H1 (cell line): ENCODE results near the gene CA10. TPM values are rescaled to one million over a fixed set of nuclear protein-coding genes. Genes with fewer than 3 reads are reported as not detected.

Experiments used
- CTCF ChIA-PET: fragments of 300-600 bp; sonication (Branson Sonifier 250); formaldehyde crosslinking; loops from one replicate; lab custom pipeline; 2021; ENCODE audit not compliant: partially characterized antibody; lab: Charles Lee
- POLR2A ChIA-PET: fragments of 300-600 bp; sonication (Branson Sonifier 250); formaldehyde crosslinking; loops from one replicate; lab custom pipeline; 2021; ENCODE audit warnings: inconsistent platforms; ENCODE audit not compliant: partially characterized antibody; lab: Charles Lee
- DNase-seq, 2 experiments: peaks; one replicate each; pipeline versions ENCODE4 v3.0.0 to v3.0.0-alpha.2; 2010 to 2022; ENCODE audit warnings: low spot score in 2 of 2, low read depth in 1 of 2, mixed read lengths in 1 of 2
- FAIRE-seq: peaks from 2 replicates; lab custom pipeline; 2011; peaks lifted over from hg19 to GRCh38; lab: Jason Lieb, UNC
- H2AFZ ChIP-seq: 2 replicates; pipeline ENCODE4 v1.8.1; 2012; ENCODE audit warnings: low read length, inconsistent platforms
- H2AK5ac ChIP-seq: 2 replicates; pipeline ENCODE4 v1.6.1; 2013; ENCODE audit warnings: low read depth, low read length
- H2BK120ac ChIP-seq: replicated peaks from 2 replicates; pipeline ENCODE3; 2013; ENCODE audit warnings: low read depth, low read length, inconsistent platforms
- H2BK12ac ChIP-seq: 2 replicates; pipeline ENCODE4 v1.6.1; 2013; ENCODE audit warnings: low read depth, low read length
- H2BK15ac ChIP-seq: 2 replicates; pipeline ENCODE4 v1.6.1; 2013; ENCODE audit warnings: low read length
- H2BK20ac ChIP-seq: 2 replicates; pipeline ENCODE4 v1.6.1; 2013; ENCODE audit warnings: low read length
- H2BK5ac ChIP-seq: 2 replicates; pipeline ENCODE4 v1.6.1; 2013; ENCODE audit warnings: low read depth, low read length
- H3K14ac ChIP-seq: 2 replicates; pipeline ENCODE4 v1.6.1; 2013; ENCODE audit warnings: inconsistent platforms; ENCODE audit not compliant: insufficient read length
- H3K18ac ChIP-seq: 2 replicates; pipeline ENCODE4 v1.6.1; 2013; ENCODE audit warnings: low read length; ENCODE audit errors: extremely low read depth
- H3K23ac ChIP-seq: 2 replicates; pipeline ENCODE4 v1.6.1; 2013; ENCODE audit warnings: inconsistent platforms; ENCODE audit not compliant: insufficient read length
- H3K23me2 ChIP-seq: 2 replicates; pipeline ENCODE4 v1.6.1; 2013; ENCODE audit warnings: low read depth, low read length
- H3K27ac ChIP-seq: 2 replicates; pipeline ENCODE4 v1.6.1; 2011; ENCODE audit warnings: low read depth, low read length, inconsistent platforms
- H3K27me3 ChIP-seq, 4 experiments: replicated peaks in 1 of 4; 1 replicate in 1 of 4; 2 replicates in 3 of 4; pipeline versions ENCODE4 v1.6.1 to v1.8.1; 2011 to 2013; ENCODE audit warnings: low read length in 3 of 4, mild to moderate bottlenecking in 3 of 4, inconsistent platforms in 2 of 4, mixed read lengths in 2 of 4, moderate library complexity in 1 of 4; ENCODE audit not compliant: control insufficient read depth in 3 of 4, insufficient read depth in 3 of 4; ENCODE audit errors: extremely low read depth in 1 of 4
- H3K36me3 ChIP-seq, 4 experiments: 2 replicates each; pipeline versions ENCODE4 v1.6.1 to v1.8.1; 2011 to 2013; ENCODE audit warnings: mild to moderate bottlenecking in 4 of 4, low read length in 3 of 4, moderate library complexity in 2 of 4, control low read depth in 1 of 4, inconsistent platforms in 1 of 4; ENCODE audit not compliant: insufficient read depth in 4 of 4, control insufficient read depth in 2 of 4
- H3K4ac ChIP-seq: replicated peaks from 2 replicates; pipeline ENCODE3; 2013; ENCODE audit warnings: low read length, low read depth, mixed read lengths, inconsistent platforms; ENCODE audit not compliant: insufficient read length
- H3K4me1 ChIP-seq, 4 experiments: replicated peaks in 1 of 4; 1 replicate in 1 of 4; 2 replicates in 3 of 4; pipeline versions ENCODE4 v1.6.1 to v1.8.1; 2011 to 2013; ENCODE audit warnings: low read length in 3 of 4, inconsistent platforms in 2 of 4, mixed read lengths in 1 of 4; ENCODE audit not compliant: insufficient read depth in 4 of 4, control insufficient read depth in 3 of 4
- H3K4me2 ChIP-seq, 2 experiments: 2 replicates each; pipeline versions ENCODE4 v1.6.1 to v1.8.1; 2011 to 2013; ENCODE audit warnings: low read depth in 2 of 2, low read length in 2 of 2, control low read depth in 1 of 2, inconsistent platforms in 1 of 2, mild to moderate bottlenecking in 1 of 2; ENCODE audit not compliant: insufficient read depth in 1 of 2
- H3K4me3 ChIP-seq, 4 experiments: fragments of 200-600, 300-600 bp in 1 of 4; sonication (generic), shearing (Covaris generic), sonication (Bioruptor Twin) in 1 of 4; 2 replicates each; pipeline versions ENCODE4 v1.5.1 to v1.8.1; 2011 to 2016; ENCODE audit warnings: low read length in 4 of 4, low read depth in 3 of 4, control low read depth in 2 of 4, inconsistent platforms in 2 of 4, mild to moderate bottlenecking in 2 of 4, mixed read lengths in 1 of 4, moderate library complexity in 1 of 4; ENCODE audit not compliant: insufficient read depth in 2 of 4; ENCODE audit errors: extremely low read depth in 1 of 4
- H3K56ac ChIP-seq: replicated peaks from 2 replicates; pipeline ENCODE3; 2013; ENCODE audit warnings: low read depth, mild to moderate bottlenecking, mixed read lengths, low read length, inconsistent platforms; ENCODE audit not compliant: insufficient read length
- H3K79me1 ChIP-seq: 2 replicates; pipeline ENCODE4 v1.6.1; 2013; ENCODE audit warnings: low read depth, low read length, control low read depth
- H3K79me2 ChIP-seq, 2 experiments: 2 replicates each; pipeline versions ENCODE4 v1.6.1 to v1.8.1; 2012 to 2013; ENCODE audit warnings: low read length in 2 of 2, mild to moderate bottlenecking in 2 of 2, inconsistent platforms in 1 of 2; ENCODE audit not compliant: insufficient read depth in 2 of 2, control insufficient read depth in 1 of 2
- H3K9ac ChIP-seq, 4 experiments: replicated peaks in 1 of 4; 1 replicate in 1 of 4; 2 replicates in 3 of 4; pipeline versions ENCODE4 v1.6.1 to v1.8.1; 2011 to 2013; ENCODE audit warnings: low read depth in 3 of 4, low read length in 3 of 4, control low read depth in 2 of 4, mild to moderate bottlenecking in 2 of 4, moderate library complexity in 2 of 4, inconsistent platforms in 1 of 4; ENCODE audit errors: extremely low read depth in 1 of 4
- H3K9me3 ChIP-seq, 2 experiments: 2 replicates each; pipeline versions ENCODE4 v1.6.1 to v1.8.1; 2012 to 2013; ENCODE audit warnings: mild to moderate bottlenecking in 2 of 2, moderate library complexity in 2 of 2, control low read depth in 1 of 2, inconsistent platforms in 1 of 2, low read depth in 1 of 2, low read length in 1 of 2, mixed read lengths in 1 of 2; ENCODE audit not compliant: insufficient read depth in 2 of 2
- H4K20me1 ChIP-seq, 2 experiments: replicated peaks in 1 of 2; 2 replicates each; pipeline versions ENCODE3 to v1.8.1; 2011 to 2013; ENCODE audit warnings: inconsistent platforms in 2 of 2, low read length in 2 of 2, mild to moderate bottlenecking in 1 of 2; ENCODE audit not compliant: insufficient read depth in 2 of 2, control insufficient read depth in 1 of 2
- H4K5ac ChIP-seq: 2 replicates; pipeline ENCODE4 v1.6.1; 2013; ENCODE audit warnings: low read length, low read depth, mixed read lengths, inconsistent platforms; ENCODE audit not compliant: insufficient read length
- H4K8ac ChIP-seq: 2 replicates; pipeline ENCODE4 v1.8.0; 2013; ENCODE audit warnings: mild to moderate bottlenecking, moderate library complexity, low read length, inconsistent platforms; ENCODE audit not compliant: insufficient read depth; ENCODE audit errors: extremely low read depth
- H4K91ac ChIP-seq: replicated peaks from 2 replicates; pipeline ENCODE3; 2013; ENCODE audit warnings: low read length, mixed read lengths, inconsistent platforms; ENCODE audit not compliant: insufficient read length
- ASH2L ChIP-seq: fragments of 200-600, 300-600 bp; sonication (generic); IDR thresholded peaks from one replicate; pipeline ENCODE4 v1.7.1; 2017; ENCODE audit warnings: low read length
- BACH1 ChIP-seq: IDR thresholded peaks from 2 replicates; pipeline ENCODE4 v1.6.1; 2012; ENCODE audit warnings: low read length, improper control_type of control experiment
- CEBPB ChIP-seq: IDR thresholded peaks from 2 replicates; pipeline ENCODE4 v1.6.1; 2012; ENCODE audit warnings: low read depth, low read length
- E2F6 ChIP-seq: IDR thresholded peaks from 2 replicates; pipeline ENCODE4 v1.6.1; 2012; ENCODE audit warnings: inconsistent platforms
- EP300 ChIP-seq, 2 experiments: IDR thresholded peaks; 1 replicate in 1 of 2; 2 replicates in 1 of 2; pipeline ENCODE4 v1.6.1; 2011 to 2012; ENCODE audit warnings: low read depth in 2 of 2, low read length in 2 of 2, mild to moderate bottlenecking in 2 of 2, borderline replicate concordance in 1 of 2, inconsistent platforms in 1 of 2, moderate library complexity in 1 of 2
- MAFK ChIP-seq: IDR thresholded peaks from 2 replicates; pipeline ENCODE4 v1.6.1; 2012; ENCODE audit warnings: low read depth, mild to moderate bottlenecking, improper control_type of control experiment, low read length
- POLR2AphosphoS5 ChIP-seq: IDR thresholded peaks from 2 replicates; pipeline ENCODE4 v1.6.1; 2011; ENCODE audit warnings: low read depth, low read length
- RNF2 ChIP-seq: fragments of 200-900, 300-1000 bp; sonication (generic); IDR thresholded peaks from 2 replicates; pipeline ENCODE4 v1.7.1; 2016; ENCODE audit warnings: borderline replicate concordance, low read depth, mild to moderate bottlenecking, antibody characterized with exemption, low read length; ENCODE audit not compliant: poor library complexity, severe bottlenecking; ENCODE audit errors: missing control alignments
- SP4 ChIP-seq: IDR thresholded peaks from 2 replicates; pipeline ENCODE4 v1.6.1; 2012; ENCODE audit warnings: low read length, inconsistent platforms
- polyA plus RNA-seq, 7 experiments: library from polyadenylated mRNA; depleted of rRNA in 3 of 7; stranded (reverse) in 5 of 7; unstranded in 2 of 7; fragments of >200 nt in 5 of 7; fragments of 200-250 nt in 2 of 7; gene quantifications; 1 replicate in 5 of 7; 2 replicates in 1 of 7; 4 replicates in 1 of 7; pipeline versions ENCODE4 v1.2.1 to v1.2.3, GENCODE V29; 2011 to 2013; ENCODE audit warnings: missing spikeins in 2 of 7, mixed read lengths in 2 of 7
- total RNA-seq: library from RNA; stranded (reverse); fragmentation: NEBNext Ultra II Directional; extraction: Animal tissue kit (Norgen Biotek cat#: 25700); gene quantifications from 2 replicates; pipeline ENCODE4 v1.2.1, GENCODE V29; 2021
- TF ChIP-seq, protein P1 (sequence below), 3 experiments: IDR thresholded peaks; 1 replicate in 2 of 3; 2 replicates in 1 of 3; pipeline versions ENCODE4 v1.5.1 to v1.6.1; 2011; ENCODE audit warnings: low read length in 3 of 3, mild to moderate bottlenecking in 3 of 3, inconsistent platforms in 2 of 3, low read depth in 1 of 3, moderate library complexity in 1 of 3; ENCODE audit not compliant: insufficient read depth in 1 of 3; ENCODE audit errors: control extremely low read depth in 1 of 3

CA10 gene
- total and polyA plus RNA-seq, 2 of the 8 experiments (the other 6 are each of a cell fraction or from before 2014, with no cell fraction given), result 0.60 to 0.63 TPM

GRCh38 chr17:51914577-51914976 is 243.9 kb downstream of the CA10 start:
- Histone ChIP-seq H3K4me3 (no peak overlapping the region), H3K23me2 (no peaks in the 10 kb centered on the region), H2BK5ac (no peak overlapping the region; the same call in 1 of the 2 replicates), H3K23ac (no peak overlapping the region), H3K79me2 (no peaks in the 10 kb centered on the region), H3K36me3 (no peaks in the 10 kb centered on the region), H4K5ac (no peak overlapping the region), H3K4me1 (peaks cover 3 to 19% (median 8%) of the 10 kb centered on the region in 4 experiments), H2BK15ac (no peak overlapping the region), H3K56ac (no peak overlapping the region), H3K9ac (no peak overlapping the region), H3K27me3 (no peaks in the 10 kb centered on the region), H4K91ac (no peak overlapping the region), H2BK120ac (no peak overlapping the region), H2BK12ac (no peak overlapping the region; the same call in 1 of the 2 replicates), H2AK5ac (no peak overlapping the region), H3K18ac (no peak overlapping the region), H3K79me1 (no peaks in the 10 kb centered on the region), H3K4me2 (no peak overlapping the region), H3K9me3 (no peaks in the 10 kb centered on the region; a peak in 1 of 4 replicates), H3K27ac (no peak overlapping the region), H3K4ac (no peak overlapping the region), H4K8ac (no peak overlapping the region), H3K14ac (no peak overlapping the region), H2AFZ (no peak overlapping the region), H4K20me1 (no peaks in the 10 kb centered on the region), H2BK20ac (no peak overlapping the region)
- CTCF ChIA-PET, result no interaction called here
- FAIRE-seq (no peak), DNase-seq (no peak)
- TF ChIP-seq CEBPB (no peak), MAFK (no peak), POLR2AphosphoS5 (no peak), ASH2L (no peak), SP4 (no peak), RNF2 (no peak), E2F6 (no peak), BACH1 (no peak), EP300 (IDR thresholded peaks at IDR 0.05; ENCODE audit: borderline replicate concordance in 1 of 2, low read depth in 2 of 2, low read length in 2 of 2) (no peak)
- TF ChIP-seq, protein P1, sequence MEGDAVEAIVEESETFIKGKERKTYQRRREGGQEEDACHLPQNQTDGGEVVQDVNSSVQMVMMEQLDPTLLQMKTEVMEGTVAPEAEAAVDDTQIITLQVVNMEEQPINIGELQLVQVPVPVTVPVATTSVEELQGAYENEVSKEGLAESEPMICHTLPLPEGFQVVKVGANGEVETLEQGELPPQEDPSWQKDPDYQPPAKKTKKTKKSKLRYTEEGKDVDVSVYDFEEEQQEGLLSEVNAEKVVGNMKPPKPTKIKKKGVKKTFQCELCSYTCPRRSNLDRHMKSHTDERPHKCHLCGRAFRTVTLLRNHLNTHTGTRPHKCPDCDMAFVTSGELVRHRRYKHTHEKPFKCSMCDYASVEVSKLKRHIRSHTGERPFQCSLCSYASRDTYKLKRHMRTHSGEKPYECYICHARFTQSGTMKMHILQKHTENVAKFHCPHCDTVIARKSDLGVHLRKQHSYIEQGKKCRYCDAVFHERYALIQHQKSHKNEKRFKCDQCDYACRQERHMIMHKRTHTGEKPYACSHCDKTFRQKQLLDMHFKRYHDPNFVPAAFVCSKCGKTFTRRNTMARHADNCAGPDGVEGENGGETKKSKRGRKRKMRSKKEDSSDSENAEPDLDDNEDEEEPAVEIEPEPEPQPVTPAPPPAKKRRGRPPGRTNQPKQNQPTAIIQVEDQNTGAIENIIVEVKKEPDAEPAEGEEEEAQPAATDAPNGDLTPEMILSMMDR (IDR thresholded peaks at IDR 0.05; ENCODE audit: control extremely low read depth in 1 of 3, insufficient read depth in 1 of 3, low read depth in 1 of 3, low read length in 3 of 3), result no peak
- POLR2A ChIA-PET, result no interaction called here
